Measurements from ENCODE around the gene TCERG1L.

DNA sequence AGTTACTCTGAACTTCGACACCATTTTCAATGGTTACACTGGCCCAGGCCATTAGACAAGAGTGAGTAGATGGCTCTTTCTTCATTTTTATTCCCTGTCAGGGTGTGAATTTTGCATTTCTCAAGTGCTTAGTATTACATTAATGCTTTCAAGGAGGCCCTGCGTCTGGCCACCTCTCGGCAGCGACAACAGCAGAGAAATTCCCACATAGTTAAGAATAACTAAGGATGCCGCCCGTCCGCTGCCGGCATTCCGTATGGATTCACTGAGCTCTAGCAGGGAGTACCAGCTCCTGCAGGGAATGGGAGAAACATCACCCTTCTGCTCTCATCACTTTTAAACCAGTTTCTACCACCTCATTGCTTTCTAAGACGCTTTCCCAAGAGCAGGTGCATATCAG is 153.6 kb downstream of the TCERG1L start:
- TF ChIP-seq, protein P1, sequence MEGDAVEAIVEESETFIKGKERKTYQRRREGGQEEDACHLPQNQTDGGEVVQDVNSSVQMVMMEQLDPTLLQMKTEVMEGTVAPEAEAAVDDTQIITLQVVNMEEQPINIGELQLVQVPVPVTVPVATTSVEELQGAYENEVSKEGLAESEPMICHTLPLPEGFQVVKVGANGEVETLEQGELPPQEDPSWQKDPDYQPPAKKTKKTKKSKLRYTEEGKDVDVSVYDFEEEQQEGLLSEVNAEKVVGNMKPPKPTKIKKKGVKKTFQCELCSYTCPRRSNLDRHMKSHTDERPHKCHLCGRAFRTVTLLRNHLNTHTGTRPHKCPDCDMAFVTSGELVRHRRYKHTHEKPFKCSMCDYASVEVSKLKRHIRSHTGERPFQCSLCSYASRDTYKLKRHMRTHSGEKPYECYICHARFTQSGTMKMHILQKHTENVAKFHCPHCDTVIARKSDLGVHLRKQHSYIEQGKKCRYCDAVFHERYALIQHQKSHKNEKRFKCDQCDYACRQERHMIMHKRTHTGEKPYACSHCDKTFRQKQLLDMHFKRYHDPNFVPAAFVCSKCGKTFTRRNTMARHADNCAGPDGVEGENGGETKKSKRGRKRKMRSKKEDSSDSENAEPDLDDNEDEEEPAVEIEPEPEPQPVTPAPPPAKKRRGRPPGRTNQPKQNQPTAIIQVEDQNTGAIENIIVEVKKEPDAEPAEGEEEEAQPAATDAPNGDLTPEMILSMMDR (IDR thresholded peaks at IDR 0.05; ENCODE audit: insufficient read depth, low read length, poor library complexity, severe bottlenecking): no peak
- TF ChIP-seq EZH2phosphoT487 (conservative IDR thresholded peaks at IDR 0.05; ENCODE audit: low read length): no peak

Data from SU-DHL-6 (cell line).